Germinal center (tissue), 1 donor: ENCODE results near the gene WDFY1.
"Not testable (repeated sequence)": the region's sequence is repeated elsewhere in the genome, so short reads cannot be mapped to it uniquely, and the experiment has no call there.

Experiments used
- DNase-seq: peaks from one replicate; pipeline ENCODE4 v3.0.0; 2012; ENCODE audit warnings: mixed read lengths, low spot score

WDFY1 gene

DNA sequence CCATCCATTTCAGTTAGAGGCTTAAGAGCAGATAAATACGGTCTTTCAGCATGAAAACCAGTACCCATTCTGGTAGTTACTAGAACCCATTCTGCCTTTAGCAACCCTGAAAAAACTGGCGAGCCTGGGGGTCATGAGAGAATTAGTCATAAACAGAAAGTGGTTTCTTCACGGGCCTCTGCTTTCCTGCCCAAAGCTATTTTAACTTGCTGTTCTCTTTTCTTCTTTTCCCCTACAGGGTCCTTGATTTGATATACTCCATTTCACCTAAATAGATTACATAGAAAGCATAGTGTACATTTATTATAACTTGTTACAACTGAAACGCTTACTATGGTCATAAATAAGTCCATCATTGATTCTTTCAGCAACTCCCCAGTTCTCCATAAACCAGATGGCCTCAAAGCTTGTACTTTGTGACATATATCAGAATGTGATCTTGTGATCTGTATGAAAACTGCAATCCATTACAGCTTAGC lies 48.3 kb downstream of the WDFY1 start:
- peak; percentile 37 for DNase-seq

- DNase-seq, result no peak
Observed at GRCh38 chr2:223894968-223895367, 50.2 kb downstream of the WDFY1 start.

- DNase-seq, result peak; percentile 56
Observed at GRCh38 chr2:223894009-223894408, 51.1 kb downstream of the WDFY1 start.

DNA sequence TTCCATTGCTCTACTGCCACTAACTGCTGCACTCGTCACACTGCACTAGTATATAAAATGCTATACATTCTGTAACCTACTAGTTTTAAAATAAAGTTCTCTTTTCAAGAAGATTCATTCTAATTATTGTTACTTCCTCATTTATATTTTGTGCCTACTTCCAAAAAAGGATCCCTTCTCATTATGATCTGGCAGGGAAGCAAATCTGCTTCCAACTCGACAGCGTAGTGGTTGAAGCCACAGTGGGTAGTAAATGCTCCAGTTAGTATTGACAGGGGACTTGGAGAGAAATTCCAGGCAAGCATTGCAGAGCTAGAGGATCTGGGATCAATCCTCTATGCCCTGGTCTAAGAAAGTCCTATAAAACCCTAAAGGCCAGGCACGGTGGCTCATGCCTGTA lies 54.4 kb downstream of the WDFY1 start:
- DNase-seq, result no peak

GRCh38 chr2:223889229-223889628 lies 55.9 kb downstream of the WDFY1 start:
- no peak for DNase-seq

- no peak for DNase-seq
Observed at GRCh38 chr2:223888251-223888650, 56.9 kb downstream of the WDFY1 start.

DNA sequence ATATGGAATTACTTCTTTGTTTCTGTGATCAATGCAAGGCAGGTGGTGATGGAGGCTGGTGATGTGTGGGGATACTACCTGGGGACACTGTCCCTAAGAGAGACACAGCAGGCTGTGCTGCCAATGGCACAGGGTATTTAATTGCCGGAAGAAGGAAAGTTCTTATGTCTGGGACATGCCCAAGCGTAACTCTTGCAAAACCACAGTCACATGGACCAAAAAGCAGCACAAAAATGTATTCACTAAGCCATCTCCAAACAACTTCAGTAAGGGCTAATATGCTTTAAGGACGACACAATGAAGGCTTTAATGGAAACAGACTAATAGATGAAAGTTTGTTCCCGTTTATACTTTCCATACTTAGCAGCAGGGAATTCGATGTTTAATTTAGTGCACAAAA lies 58.0 kb downstream of the WDFY1 start:
- no peak for DNase-seq

DNA sequence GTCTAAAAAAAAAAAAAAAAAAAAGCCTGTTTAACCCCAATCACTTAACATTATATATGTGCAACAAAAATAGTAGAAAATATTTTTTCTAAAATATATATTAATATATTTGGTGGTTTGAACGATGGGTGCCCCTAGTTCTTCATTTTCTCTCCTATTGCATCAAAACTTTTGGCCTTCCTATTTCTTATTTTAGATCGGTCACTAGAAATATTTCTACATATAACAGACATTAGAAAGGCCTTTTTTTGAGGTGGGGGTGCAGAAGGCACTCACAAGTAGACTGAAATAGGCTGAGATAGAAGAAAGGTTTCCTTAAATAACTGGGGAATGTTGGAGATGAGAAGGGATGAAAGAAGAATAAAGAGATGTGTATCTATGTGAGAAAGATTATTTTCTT lies 58.4 kb downstream of the WDFY1 start:
- DNase-seq, result no peak

DNA sequence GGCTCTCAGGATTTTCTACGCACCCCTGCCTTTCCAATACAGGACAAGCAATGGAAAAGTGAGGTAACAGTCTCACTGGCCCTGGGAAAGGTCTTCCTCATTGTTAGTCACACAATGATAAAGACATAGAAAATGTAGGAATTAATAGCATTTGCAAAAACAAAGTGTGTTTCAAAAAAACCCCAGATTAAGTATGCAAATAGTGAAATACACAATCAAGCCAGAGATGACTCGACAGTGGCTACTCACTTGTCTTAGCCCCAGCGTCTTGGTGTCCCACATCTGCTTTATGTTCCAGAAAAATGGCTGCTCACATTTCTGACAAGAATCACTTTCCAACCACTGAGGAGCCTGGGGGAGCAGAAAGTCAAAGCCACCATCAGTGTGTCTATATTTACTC lies 60.7 kb downstream of the WDFY1 start:
- no peak for DNase-seq

- no peak for DNase-seq
Observed at GRCh38 chr2:223882715-223883114, 62.4 kb downstream of the WDFY1 start.

DNA sequence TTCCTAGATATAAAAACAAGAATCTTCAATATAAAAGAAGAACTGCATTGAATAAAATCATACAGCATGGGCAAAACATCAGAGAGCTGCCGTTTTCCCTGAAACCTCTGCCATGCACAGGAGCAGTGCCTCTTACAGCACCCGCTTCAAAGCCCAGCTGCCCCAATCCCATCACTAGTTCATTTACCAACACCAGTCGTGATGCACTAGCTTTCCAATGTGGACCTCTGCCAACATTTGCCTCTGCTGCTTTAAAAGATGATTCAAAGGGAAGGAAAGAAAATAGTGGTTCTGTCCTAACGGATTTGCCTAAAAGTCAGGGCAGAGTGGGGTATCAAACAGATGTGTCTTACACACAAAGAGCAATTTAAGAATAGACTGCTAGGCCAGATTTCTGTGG lies 64.3 kb downstream of the WDFY1 start:
- no peak for DNase-seq

DNA sequence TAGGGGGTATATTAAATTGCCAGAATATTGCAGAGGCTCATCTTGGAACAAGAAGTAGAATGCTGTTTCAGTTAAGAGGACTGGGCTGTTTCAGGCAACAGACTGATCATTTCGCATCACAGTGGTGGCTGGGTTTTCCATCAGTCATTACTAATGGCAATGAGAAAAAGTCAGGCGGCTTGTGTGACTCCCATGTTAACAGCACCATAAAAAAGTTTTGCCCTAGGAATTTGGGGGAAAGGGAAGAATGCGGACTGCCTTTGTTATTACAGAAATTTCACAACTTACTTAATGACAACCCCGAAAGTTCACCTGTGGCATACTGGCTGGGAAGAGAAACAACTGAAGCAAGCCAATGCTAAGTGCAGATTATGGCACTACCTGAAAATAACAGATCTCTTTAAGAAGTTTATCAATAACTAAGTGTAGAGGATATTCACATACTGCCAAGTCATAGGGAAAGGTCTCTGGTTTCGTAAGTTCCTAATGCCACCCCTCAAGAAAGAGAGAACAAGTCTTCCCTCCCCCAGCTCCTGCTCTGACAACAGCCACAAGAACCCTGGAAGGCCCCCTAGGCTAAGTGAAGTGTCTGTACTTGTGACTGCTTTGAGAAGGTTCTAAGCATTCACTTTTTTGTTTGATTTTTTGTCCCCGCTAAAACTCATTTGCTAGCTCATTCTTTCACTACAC lies 67.3 kb downstream of the WDFY1 start:
- DNase-seq, result no peak

DNA sequence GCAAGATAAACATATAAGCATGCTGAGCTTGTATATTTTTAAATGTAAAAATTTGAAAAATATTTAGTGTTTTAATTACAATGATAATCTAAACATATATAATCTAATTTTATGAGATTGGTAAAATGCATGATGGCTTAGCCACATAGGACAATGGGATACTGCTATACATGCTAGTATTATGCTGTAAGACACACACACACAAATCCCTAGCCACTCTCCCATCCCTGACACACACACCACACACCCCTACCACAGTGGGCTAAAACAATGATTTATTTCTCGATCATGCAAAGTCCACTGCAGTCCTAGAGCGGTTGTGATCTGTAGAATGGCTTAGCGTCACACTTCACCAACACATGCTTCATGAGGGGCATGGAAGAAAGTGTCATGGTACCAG lies 71.5 kb downstream of the WDFY1 start:
- DNase-seq, result no peak

DNA sequence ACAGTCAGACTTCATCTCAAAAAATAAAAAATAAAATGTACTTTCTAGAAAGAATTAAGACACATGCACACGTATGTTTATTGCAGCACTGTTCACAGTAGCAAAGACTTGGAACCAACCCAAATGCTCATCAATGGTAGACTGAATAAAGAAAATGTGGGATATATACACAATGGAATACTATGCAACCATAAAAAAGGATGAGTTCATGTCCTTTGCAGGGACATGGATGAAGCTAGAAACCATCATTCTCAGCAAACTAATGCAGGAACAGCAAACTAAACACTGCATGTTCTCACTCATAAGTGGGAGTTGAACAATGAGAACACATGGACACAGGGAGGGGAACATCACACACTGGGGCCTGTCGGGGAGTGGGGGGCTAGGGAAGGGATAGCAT lies 72.4 kb downstream of the WDFY1 start:
- not testable (repeated sequence) for DNase-seq

- not testable (repeated sequence) for DNase-seq
Observed at GRCh38 chr2:223871661-223872060, 73.5 kb downstream of the WDFY1 start.

GRCh38 chr2:223870840-223871611 lies 74.1 kb downstream of the WDFY1 start:
- DNase-seq, result no peak

DNA sequence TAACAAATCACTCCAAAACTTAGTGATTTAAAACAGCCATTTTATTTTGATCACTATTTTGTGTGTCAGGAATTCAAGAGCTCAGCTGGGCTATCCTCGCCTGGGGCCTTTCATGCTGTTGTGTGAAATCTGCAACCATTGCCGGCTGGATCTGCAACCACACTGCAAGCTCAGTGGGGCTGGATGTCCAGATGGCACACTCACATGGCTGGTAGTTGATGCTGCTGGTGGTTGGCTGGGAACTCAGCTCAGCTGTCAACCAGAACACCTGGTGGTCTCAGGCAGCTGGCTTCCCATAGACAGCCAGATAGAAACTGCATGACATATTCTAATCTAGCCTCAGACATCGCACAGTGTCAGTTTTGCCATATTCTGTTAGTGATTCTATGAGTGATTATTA lies 77.1 kb downstream of the WDFY1 start:
- no peak for DNase-seq

DNA sequence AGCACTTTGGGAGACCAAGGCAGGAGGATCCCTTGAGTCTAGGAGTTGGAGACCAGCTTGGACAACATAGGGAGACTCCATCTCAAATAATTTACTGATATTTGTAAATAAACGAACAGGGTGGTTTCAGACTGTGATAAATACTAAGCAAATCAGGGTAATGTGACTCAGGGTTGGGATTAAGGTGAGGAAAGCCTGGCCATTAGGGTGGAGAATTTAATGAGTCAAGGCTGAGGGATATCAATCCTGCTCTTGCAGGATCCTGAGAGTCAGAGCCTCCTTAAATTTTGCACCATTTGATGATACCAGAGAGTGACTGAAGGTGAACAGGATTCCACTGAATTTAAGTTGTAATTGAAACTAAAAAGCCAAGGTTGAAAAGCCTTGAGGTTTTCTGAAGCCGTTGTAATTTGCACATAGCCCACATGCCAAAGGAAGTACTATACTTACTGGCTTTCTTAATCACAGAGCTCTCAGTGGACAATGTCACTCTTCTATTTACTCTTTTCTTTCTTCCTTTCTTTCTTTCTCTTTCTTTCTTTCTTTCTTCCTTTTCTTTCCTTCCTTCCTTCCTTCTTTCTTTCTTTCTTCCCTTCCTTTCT lies 79.1 kb downstream of the WDFY1 start:
- DNase-seq, result no peak

DNA sequence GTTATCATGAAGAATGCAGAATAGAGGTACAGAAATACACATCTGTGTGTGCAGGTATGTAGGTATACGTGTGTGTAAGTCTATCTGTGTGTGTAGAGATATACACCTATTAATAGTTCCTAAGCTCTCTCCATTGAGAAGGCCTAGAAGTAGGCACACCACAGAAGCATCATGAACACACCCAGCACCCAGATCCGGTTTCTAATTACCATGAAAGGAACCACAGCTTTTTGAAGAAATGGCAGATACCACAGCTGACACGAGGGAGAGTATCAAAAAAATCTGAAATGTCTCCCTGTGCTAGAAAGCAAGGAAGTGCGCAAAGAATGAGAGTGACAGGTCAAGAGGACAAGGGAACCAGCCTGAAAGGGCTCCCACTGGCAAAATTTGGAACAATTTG lies 80.0 kb downstream of the WDFY1 start:
- no peak for DNase-seq

DNA sequence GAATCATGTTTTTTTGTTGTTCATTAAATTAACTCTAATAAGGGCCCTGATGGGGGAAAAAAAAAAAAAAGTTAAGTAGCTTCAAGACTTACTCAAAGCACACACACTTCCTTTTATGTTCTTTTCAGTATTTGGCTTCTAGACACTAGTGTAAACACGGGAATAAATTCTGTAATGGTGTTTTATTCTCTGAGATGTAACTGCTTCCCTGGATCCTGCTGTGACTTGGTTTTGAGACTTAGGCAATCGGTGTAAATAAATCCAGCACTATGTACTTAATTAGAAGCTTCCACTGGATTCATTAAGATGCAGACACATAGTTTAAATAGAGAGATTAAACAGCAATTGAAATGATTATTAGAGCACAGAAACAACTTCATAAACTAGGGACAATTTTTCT lies 81.6 kb downstream of the WDFY1 start:
- DNase-seq, result no peak

- no peak for DNase-seq
Observed at GRCh38 chr2:223860809-223861738, 84.1 kb downstream of the WDFY1 start.

DNA sequence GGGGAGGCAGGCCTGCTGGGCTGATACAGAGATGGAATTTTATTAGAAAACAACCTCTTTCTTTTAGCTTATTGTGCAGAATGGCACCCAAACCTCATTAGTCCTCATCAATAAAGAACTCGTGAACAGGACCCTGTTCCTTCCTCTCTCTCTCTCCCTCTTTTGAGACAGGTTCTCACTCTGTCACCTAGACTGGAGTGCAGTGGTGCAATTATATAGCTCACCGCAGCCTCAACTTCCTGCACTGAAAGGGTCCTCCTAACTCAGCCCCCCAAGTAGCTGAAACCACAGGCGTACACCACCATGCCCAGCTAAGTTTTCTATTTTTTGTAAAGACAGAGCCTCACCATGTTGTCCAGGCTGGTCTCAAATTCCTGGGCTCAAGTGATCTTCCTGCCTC lies 86.1 kb downstream of the WDFY1 start:
- no peak for DNase-seq
